Kidney epithelial cell (primary cell): ENCODE results near the gene PCID2. TPM values are rescaled to one million over a fixed set of nuclear protein-coding genes. Genes with fewer than 3 reads are reported as not detected.
"Not testable (repeated sequence)": the region's sequence is repeated elsewhere in the genome, so short reads cannot be mapped to it uniquely, and the experiment has no call there.

Source experiments
- DNase-seq: peaks from one replicate; pipeline ENCODE4 v3.0.0-alpha.2; 2010; ENCODE audit warnings: low read depth
- H3K27me3 ChIP-seq: 2 replicates; pipeline ENCODE4 v1.6.0; 2011; ENCODE audit warnings: low read length; ENCODE audit not compliant: control insufficient read depth, insufficient read depth
- H3K36me3 ChIP-seq: 2 replicates; pipeline ENCODE4 v1.5.1; 2011; ENCODE audit warnings: low read length; ENCODE audit not compliant: control insufficient read depth, insufficient read depth
- H3K4me3 ChIP-seq: 2 replicates; pipeline ENCODE4 v1.5.1; 2011; ENCODE audit warnings: low read depth, mild to moderate bottlenecking, control low read depth, low read length
- CTCF ChIP-seq: IDR thresholded peaks from 2 replicates; pipeline ENCODE4 v1.5.1; 2011; ENCODE audit warnings: mild to moderate bottlenecking, moderate library complexity, low read length, control low read depth, inconsistent platforms; ENCODE audit not compliant: insufficient read depth, poor library complexity, severe bottlenecking
- total RNA-seq: library from RNA; depleted of rRNA; stranded (reverse); fragments of >200 nt; gene quantifications from 2 replicates; pipeline ENCODE4 v1.2.3, GENCODE V29; 2015

The PCID2 gene
- total RNA-seq, 1 donor from 2014 or later = 36.9 TPM

- Histone ChIP-seq H3K27me3 (peaks cover 15% of the 10 kb centered on the region), H3K36me3 (no peaks in the 10 kb centered on the region), H3K4me3 (no peak overlapping the region)
- no peak for TF ChIP-seq CTCF
- no peak for DNase-seq
These were observed 42.2 kb downstream of the PCID2 start for GRCh38 chr13:113166266-113166665.

- H3K36me3 ChIP-seq = no peaks in the 10 kb centered on the region
- no peak for TF ChIP-seq CTCF
- no peak overlapping the region for H3K4me3 ChIP-seq
- no peak for DNase-seq
- H3K27me3 ChIP-seq = peaks cover 21% of the 10 kb centered on the region
These were observed 44.0 kb downstream of the PCID2 start for GRCh38 chr13:113164492-113164891.

- TF ChIP-seq CTCF = no peak
- Histone ChIP-seq H3K36me3 (no peaks in the 10 kb centered on the region), H3K27me3 (peaks cover 25% of the 10 kb centered on the region), H3K4me3 (no peak overlapping the region)
- DNase-seq = no peak
These were observed 45.4 kb downstream of the PCID2 start for GRCh38 chr13:113162783-113163685.

GRCh38 chr13:113161975-113162374, 46.5 kb downstream of the PCID2 start:
- H3K27me3 ChIP-seq = peaks cover 28% of the 10 kb centered on the region
- H3K4me3 ChIP-seq, H3K36me3 ChIP-seq, DNase-seq: not testable (repeated sequence)

GRCh38 chr13:113161433-113161832, 47.0 kb downstream of the PCID2 start:
- no peak for DNase-seq
- no peak for TF ChIP-seq CTCF
- peaks cover 28% of the 10 kb centered on the region for H3K27me3 ChIP-seq
- no peaks in the 10 kb centered on the region for H3K36me3 ChIP-seq
- no peak overlapping the region for H3K4me3 ChIP-seq

- Histone ChIP-seq H3K27me3 (peaks cover 28% of the 10 kb centered on the region), H3K36me3 (no peaks in the 10 kb centered on the region), H3K4me3 (no peak overlapping the region)
- no peak for TF ChIP-seq CTCF
- DNase-seq = no peak
These were observed 47.5 kb downstream of the PCID2 start for GRCh38 chr13:113160983-113161382.
